Sigmoid colon (tissue), 4 donors: ENCODE measurements around the gene CACNG1.

Experiments used
- EP300 ChIP-seq, 4 donors: sonication (generic); formaldehyde crosslinking; IDR thresholded peaks; one replicate each; pipeline ENCODE4 v1.6.1; 2017; ENCODE audit warnings: antibody characterized with exemption in 4 of 4
- POLR2A ChIP-seq, 2 donors: fragments of 450-650 bp; IDR thresholded peaks; one replicate each; pipeline ENCODE4 v1.6.1; 2016; ENCODE audit warnings: antibody characterized with exemption in 2 of 2, mild to moderate bottlenecking in 2 of 2, moderate library complexity in 2 of 2
- POLR2AphosphoS5 ChIP-seq, 4 donors: sonication (generic); formaldehyde crosslinking; IDR thresholded peaks; one replicate each; pipeline ENCODE4 v1.6.1; 2017; ENCODE audit warnings: antibody characterized with exemption in 4 of 4
- TF ChIP-seq, protein P1 (sequence below), 4 experiments: fragments of 450-650 bp in 3 of 4; fragments of 200-600 bp in 1 of 4; IDR thresholded peaks; one replicate each; pipeline ENCODE4 v1.5.1; 2016 to 2019; ENCODE audit warnings: antibody characterized with exemption in 4 of 4, mild to moderate bottlenecking in 3 of 4, moderate library complexity in 2 of 4

DNA sequence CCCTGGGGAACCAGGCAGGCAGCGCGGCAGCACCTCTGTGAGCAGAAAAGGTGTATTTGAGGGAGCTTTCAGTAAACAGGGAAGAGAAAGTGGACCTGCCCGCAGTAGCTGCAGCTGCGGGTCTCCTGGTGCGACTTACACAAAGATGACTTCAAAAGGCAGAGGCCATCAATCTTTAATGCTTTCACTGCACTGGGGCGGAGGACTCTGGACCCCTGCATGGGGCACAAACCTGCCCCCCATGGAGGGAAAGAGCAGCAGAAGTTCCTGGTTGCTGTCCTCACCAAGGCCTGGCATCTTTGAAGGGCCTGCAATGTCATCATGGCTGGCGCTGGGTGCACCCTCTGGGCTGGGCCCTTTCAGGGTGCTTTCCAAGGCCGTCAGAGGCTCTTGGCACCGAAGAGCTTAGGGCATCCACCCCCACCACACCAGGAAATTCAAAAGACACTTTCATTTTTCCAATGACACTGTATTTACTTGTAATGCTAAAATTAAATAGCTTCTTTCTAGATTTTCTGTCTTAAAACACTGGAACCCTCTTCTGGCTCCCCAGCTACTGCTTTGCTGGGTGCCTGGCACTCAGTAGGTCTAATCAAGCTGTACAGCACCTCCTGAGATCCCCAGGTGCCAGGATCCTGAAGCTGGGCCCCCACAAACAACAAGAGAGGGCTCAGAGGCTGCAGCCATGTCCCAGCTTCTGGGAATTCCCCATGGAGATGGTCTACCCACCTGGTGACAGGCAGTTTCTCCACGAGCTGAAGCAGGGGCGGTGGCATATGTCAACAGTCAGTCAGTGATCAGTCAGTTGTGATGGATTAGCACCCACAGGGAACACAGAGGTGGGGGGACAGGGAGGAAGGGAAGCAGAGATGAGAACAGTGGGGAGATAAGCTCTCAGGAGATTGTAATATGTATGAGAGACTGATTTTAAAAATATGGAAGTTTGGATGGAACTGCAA is 2.1 kb upstream of the CACNG1 start:
- TF ChIP-seq, protein P1, sequence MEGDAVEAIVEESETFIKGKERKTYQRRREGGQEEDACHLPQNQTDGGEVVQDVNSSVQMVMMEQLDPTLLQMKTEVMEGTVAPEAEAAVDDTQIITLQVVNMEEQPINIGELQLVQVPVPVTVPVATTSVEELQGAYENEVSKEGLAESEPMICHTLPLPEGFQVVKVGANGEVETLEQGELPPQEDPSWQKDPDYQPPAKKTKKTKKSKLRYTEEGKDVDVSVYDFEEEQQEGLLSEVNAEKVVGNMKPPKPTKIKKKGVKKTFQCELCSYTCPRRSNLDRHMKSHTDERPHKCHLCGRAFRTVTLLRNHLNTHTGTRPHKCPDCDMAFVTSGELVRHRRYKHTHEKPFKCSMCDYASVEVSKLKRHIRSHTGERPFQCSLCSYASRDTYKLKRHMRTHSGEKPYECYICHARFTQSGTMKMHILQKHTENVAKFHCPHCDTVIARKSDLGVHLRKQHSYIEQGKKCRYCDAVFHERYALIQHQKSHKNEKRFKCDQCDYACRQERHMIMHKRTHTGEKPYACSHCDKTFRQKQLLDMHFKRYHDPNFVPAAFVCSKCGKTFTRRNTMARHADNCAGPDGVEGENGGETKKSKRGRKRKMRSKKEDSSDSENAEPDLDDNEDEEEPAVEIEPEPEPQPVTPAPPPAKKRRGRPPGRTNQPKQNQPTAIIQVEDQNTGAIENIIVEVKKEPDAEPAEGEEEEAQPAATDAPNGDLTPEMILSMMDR (IDR thresholded peaks at IDR 0.05) = no peak
- no peak for TF ChIP-seq POLR2AphosphoS5 (IDR thresholded peaks at IDR 0.05)
- TF ChIP-seq POLR2A (IDR thresholded peaks at IDR 0.05) = no peak
- TF ChIP-seq EP300 (IDR thresholded peaks at IDR 0.05) = no peak
